GM18867 (cell line): ENCODE measurements around the gene ALKBH3.

Experiments used
- ATAC-seq: cut with Tn5 transposase; IDR thresholded peaks from one replicate; pipeline ENCODE4 v1.9.1; 2021; ENCODE audit warnings: mild to moderate bottlenecking, moderate library complexity; ENCODE audit not compliant: unreplicated experiment

ALKBH3 gene

GRCh38 chr11:43894546-43894945 lies 13.9 kb downstream of the ALKBH3 start:
- ATAC-seq = no peak

- ATAC-seq = no peak
Observed at GRCh38 chr11:43895601-43896000, 15.0 kb downstream of the ALKBH3 start.

- ATAC-seq = no peak
Observed at GRCh38 chr11:43898574-43898973, 17.9 kb downstream of the ALKBH3 start.

- no peak for ATAC-seq
Observed at GRCh38 chr11:43899094-43899493, 18.5 kb downstream of the ALKBH3 start.

GRCh38 chr11:43901551-43901950 lies 20.9 kb downstream of the ALKBH3 start:
- ATAC-seq = no peak

- ATAC-seq = no peak
Observed at GRCh38 chr11:43903078-43903477, 22.4 kb downstream of the ALKBH3 start.

- ATAC-seq = no peak
Observed at GRCh38 chr11:43903969-43904368, 23.3 kb downstream of the ALKBH3 start.

- ATAC-seq = no peak
Observed at GRCh38 chr11:43904742-43905535, 24.3 kb downstream of the ALKBH3 start.

- no peak for ATAC-seq
Observed at GRCh38 chr11:43905813-43906241, 25.2 kb downstream of the ALKBH3 start.

- ATAC-seq = peak; percentile 51
Observed at GRCh38 chr11:43907028-43907975, 26.7 kb downstream of the ALKBH3 start.

- ATAC-seq = no peak
Observed at GRCh38 chr11:43908191-43908590, 27.6 kb downstream of the ALKBH3 start.

GRCh38 chr11:43908683-43909082 lies 28.1 kb downstream of the ALKBH3 start:
- no peak for ATAC-seq

GRCh38 chr11:43913829-43914380 lies 33.3 kb downstream of the ALKBH3 start:
- no peak for ATAC-seq

GRCh38 chr11:43914466-43914865 lies 33.8 kb downstream of the ALKBH3 start:
- ATAC-seq = no peak

- ATAC-seq = no peak
Observed at GRCh38 chr11:43916621-43917020, 36.0 kb downstream of the ALKBH3 start.

- ATAC-seq = no peak
Observed at GRCh38 chr11:43917851-43918250, 37.2 kb downstream of the ALKBH3 start.

- ATAC-seq = no peak
Observed at GRCh38 chr11:43918662-43919061, 38.0 kb downstream of the ALKBH3 start.

- ATAC-seq = no peak
Observed at GRCh38 chr11:43919852-43920597, 39.4 kb downstream of the ALKBH3 start.

- ATAC-seq = no peak
Observed at GRCh38 chr11:43920598-43921419, 40.2 kb downstream of the ALKBH3 start.
